NCI-H2081 (cell line): ENCODE measurements around the gene PRDX3.
A peak's percentile ranks its signal among the peaks of the same experiment; 100 is the strongest.
"Not testable (repeated sequence)": the region's sequence is repeated elsewhere in the genome, so short reads cannot be mapped to it uniquely, and the experiment has no call there.

Experiments
- DNase-seq, 2 experiments: peaks; one replicate each; lab custom pipeline; 2025; lab: John Stamatoyannopoulos, UW

Gene PRDX3

GRCh38 chr10:119165171-119166117, 13.2 kb downstream of the PRDX3 start, which contains the start of gene SFXN4:
Gene SFXN4 (minus strand): TSS chr10:119165714. CDS start chr10:119165647, 67 bp downstream.
- peak; percentile 35 to 71 for DNase-seq

- no peak for DNase-seq
Measured at GRCh38 chr10:119162452-119163092, 16.0 kb downstream of the PRDX3 start.

GRCh38 chr10:119161680-119162451, 16.7 kb downstream of the PRDX3 start:
- no peak for DNase-seq

- DNase-seq = no peak
Measured at GRCh38 chr10:119159332-119159731, 19.3 kb downstream of the PRDX3 start.

GRCh38 chr10:119153661-119154060, 25.0 kb downstream of the PRDX3 start:
- DNase-seq = no peak

- DNase-seq = no peak
Measured at GRCh38 chr10:119153041-119153440, 25.6 kb downstream of the PRDX3 start.

GRCh38 chr10:119151601-119152000, 27.0 kb downstream of the PRDX3 start:
- DNase-seq = not testable (repeated sequence)

- no peak for DNase-seq
Measured at GRCh38 chr10:119149729-119150128, 28.9 kb downstream of the PRDX3 start.

GRCh38 chr10:119149157-119149556, 29.5 kb downstream of the PRDX3 start:
- no peak for DNase-seq

- DNase-seq = no peak
Measured at GRCh38 chr10:119143657-119144056, 35.0 kb downstream of the PRDX3 start.

GRCh38 chr10:119140603-119141245, 37.9 kb downstream of the PRDX3 start:
- DNase-seq = no peak

GRCh38 chr10:119139464-119140067, 39.0 kb downstream of the PRDX3 start:
- DNase-seq = no peak

GRCh38 chr10:119138346-119139306, 40.0 kb downstream of the PRDX3 start:
- no peak for DNase-seq

GRCh38 chr10:119137878-119138277, 40.7 kb downstream of the PRDX3 start:
- DNase-seq = not testable (repeated sequence)

- DNase-seq = no peak
Measured at GRCh38 chr10:119136084-119136483, 42.5 kb downstream of the PRDX3 start.

GRCh38 chr10:119135513-119135881, 43.1 kb downstream of the PRDX3 start:
- DNase-seq = no peak

- DNase-seq = no peak
Measured at GRCh38 chr10:119133949-119134348, 44.7 kb downstream of the PRDX3 start.

- DNase-seq = no peak
Measured at GRCh38 chr10:119132521-119133345, 45.9 kb downstream of the PRDX3 start.

GRCh38 chr10:119131512-119132240, 46.9 kb downstream of the PRDX3 start:
- no peak for DNase-seq
